ENCODE data around the gene PLXNA1.

PLXNA1 gene

DNA sequence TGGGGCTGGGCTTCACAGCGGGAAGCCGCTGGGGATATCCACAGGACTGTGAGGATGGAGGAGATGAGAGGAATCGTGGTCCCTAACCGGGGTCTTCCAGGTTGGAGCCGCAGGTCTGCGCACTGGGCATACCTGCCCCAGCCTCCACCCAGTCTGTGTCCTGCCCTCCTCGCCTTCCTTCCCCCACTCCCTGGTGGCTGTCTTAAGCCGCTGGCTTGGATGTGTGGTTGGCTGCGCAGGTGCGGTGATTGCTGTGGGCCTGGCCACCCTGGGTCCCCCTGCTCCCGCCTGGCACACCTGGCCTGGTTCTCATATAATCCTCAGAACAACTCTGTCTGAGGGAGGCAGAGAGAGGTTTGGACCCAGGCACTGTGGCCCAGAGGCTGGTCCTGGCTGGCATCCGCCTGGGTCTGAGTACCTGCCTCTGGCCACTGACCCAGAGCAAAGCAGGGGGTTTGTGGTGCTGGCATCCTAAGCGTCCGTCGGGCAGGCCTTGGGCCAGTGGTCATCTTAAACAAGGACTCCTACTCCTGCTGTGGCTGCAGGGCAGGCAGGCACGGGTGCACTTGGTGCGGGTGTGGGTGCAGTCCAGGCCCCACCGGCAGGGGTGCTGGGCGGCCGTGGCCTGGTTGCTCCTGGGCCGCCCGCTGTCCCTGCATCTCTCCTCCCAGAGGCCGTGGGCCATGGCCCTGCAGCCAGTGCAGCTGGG is 18.7 kb downstream of the PLXNA1 start:
- no peak for DNase-seq
- peaks cover 3 to 19% of the 10 kb centered on the region in 2 donors for H3K4me1 Mint-ChIP-seq
- ATAC-seq (replicated peaks), result no peak
- H3K27me3 Mint-ChIP-seq, result no peaks in the 10 kb centered on the region
- peaks cover 14 to 23% of the 10 kb centered on the region in 2 donors for H3K36me3 Mint-ChIP-seq
- H3K9me3 Mint-ChIP-seq, result no peaks in the 10 kb centered on the region
- H3K27ac Mint-ChIP-seq, result no peak overlapping the region
- H3K4me3 Mint-ChIP-seq, result no peak overlapping the region

DNA sequence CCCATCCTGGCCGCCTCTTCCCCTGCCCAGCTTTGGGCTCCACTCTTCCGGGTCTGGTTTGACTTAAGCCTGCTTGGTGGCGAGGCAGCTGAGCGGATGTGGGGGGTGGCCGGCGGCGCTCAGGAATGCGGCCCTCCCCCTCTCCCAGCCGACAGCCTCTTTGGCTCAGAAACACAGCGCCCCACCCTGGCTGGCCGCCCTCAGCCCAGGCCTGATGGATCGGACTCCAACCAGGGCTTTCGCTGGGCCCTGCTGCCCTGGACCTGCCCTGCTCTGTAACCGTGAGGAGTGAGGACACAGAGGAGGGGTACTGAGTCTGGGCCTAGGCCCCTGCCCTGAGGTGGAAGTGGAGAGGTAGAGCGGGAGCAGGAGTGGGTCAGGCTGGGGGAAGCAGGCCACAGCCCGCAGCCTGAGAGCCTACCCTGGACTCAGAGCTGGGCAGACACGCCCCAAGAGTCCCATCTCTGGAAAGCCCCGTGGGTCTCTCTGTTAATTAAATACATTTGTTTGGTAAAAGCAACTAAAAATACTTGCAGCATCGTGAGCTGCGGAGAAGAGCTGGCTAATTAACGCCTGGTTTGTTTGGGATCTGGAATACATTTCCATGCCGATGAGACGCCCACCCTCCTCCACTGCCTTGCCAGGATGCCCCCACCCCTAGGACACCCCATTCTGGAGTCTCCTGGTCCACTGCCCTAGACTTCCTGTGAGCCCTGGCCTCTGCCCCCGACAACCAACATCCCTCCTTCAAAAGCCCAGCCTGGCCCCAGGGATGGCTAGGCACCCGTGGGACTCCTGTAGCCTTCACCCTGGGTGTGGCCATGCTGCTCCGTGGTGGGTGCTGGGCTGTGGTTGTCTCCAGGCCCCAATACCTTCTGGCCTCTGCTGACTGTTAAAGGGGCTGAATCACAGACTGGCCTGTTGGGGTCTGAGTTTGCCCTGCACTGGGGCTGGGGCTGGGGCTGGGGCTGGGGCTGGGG is 19.6 kb downstream of the PLXNA1 start:
- no peak overlapping the region for H3K27ac Mint-ChIP-seq
- H3K36me3 Mint-ChIP-seq, result peaks cover 14 to 26% of the 10 kb centered on the region in 2 donors
- no peaks in the 10 kb centered on the region for H3K9me3 Mint-ChIP-seq
- no peak overlapping the region for H3K4me3 Mint-ChIP-seq
- DNase-seq (no peak), ATAC-seq (replicated peaks) (no peak)
- peaks cover 3 to 17% of the 10 kb centered on the region in 2 donors for H3K4me1 Mint-ChIP-seq
- no peaks in the 10 kb centered on the region for H3K27me3 Mint-ChIP-seq

GRCh38 chr3:127003175-127003555 is 20.2 kb downstream of the PLXNA1 start:
- H3K4me1 Mint-ChIP-seq, result peaks cover 3 to 10% of the 10 kb centered on the region in 2 donors
- no peaks in the 10 kb centered on the region for H3K9me3 Mint-ChIP-seq
- peaks cover 12 to 20% of the 10 kb centered on the region in 2 donors for H3K36me3 Mint-ChIP-seq
- H3K27ac Mint-ChIP-seq, result no peak overlapping the region
- DNase-seq (no peak), ATAC-seq (replicated peaks) (no peak)
- no peaks in the 10 kb centered on the region for H3K27me3 Mint-ChIP-seq
- H3K4me3 Mint-ChIP-seq, result no peak overlapping the region

DNA sequence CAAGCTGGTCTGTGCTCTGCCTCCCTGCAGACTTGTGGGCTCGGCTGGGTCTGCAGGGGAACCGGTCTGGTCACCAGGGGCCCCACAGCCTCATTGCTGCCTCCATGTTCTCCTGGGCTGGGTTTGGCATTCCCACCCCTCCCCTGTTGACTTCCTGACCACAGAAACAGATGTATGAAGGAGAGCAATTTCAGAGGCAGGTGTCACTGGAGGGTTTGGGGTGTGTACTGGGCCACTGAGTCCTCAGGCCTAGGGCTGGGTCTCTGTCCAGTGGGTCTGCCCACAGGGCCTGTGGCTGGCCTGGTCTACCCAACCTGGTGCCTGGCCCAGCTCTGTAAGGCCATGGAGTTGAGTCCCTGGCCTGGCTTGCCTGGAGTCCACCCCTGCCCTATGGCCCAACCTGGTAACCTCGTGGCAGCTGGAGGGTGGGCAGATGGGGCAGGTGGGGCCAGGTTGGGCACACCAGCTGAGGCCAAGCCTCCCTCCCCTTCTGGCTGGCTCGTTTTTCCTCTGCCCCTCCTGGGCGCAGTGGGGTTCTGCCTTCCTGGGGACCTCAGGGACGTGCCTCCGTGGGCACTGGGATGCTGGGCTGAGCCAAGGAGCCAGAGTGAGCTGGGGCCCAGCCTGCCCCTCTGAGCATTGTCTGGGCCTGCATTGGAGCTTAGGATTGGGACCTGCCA is 20.8 kb downstream of the PLXNA1 start:
- Mint-ChIP-seq H3K27me3 (no peaks in the 10 kb centered on the region), H3K4me3 (no peak overlapping the region), H3K27ac (peak overlapping the region; percentile 31), H3K9me3 (no peaks in the 10 kb centered on the region), H3K4me1 (peaks cover 3 to 9% of the 10 kb centered on the region in 2 donors), H3K36me3 (peaks cover 15 to 19% of the 10 kb centered on the region in 2 donors)
- no peak for ATAC-seq (replicated peaks)
- DNase-seq, result no peak

- H3K27me3 Mint-ChIP-seq, result no peaks in the 10 kb centered on the region
- no peak overlapping the region for H3K27ac Mint-ChIP-seq
- H3K4me3 Mint-ChIP-seq, result no peak overlapping the region
- H3K4me1 Mint-ChIP-seq, result peaks cover 3 to 9% of the 10 kb centered on the region in 2 donors
- H3K36me3 Mint-ChIP-seq, result peaks cover 15 to 22% of the 10 kb centered on the region in 2 donors
- no peaks in the 10 kb centered on the region for H3K9me3 Mint-ChIP-seq
- no peak for ATAC-seq (replicated peaks)
- DNase-seq, result no peak
Measured at GRCh38 chr3:127004641-127005397, 21.9 kb downstream of the PLXNA1 start.

DNA sequence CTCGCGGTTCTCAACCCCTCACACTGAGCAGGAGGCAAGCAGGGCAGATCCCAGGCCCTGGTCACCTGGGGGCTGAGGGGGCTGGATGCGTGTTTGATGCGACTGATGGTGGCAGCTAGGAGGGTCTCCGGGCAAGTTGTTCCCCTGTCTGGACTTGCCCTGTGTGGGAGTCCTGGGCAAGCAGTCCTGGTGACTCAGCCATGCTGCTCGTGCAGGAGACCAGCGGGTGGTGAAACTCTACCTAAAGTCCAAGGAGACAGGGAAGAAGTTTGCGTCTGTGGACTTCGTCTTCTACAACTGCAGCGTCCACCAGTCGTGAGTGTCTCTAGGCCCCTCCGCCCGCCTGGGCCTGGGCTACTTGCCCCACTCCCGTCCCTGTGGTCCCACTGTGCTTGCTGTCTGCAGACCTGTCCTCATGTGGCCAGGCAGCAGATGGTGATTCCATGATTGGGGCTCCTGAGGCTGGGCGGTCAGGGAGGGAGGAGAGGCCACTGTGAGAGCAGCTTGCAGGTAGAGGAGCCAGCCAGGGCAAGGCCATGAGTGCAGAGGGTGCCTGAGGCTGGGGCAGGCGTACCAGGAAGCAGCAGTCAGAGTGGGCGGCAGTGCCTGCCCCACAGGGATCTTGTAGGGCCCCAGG is 23.1 kb downstream of the PLXNA1 start:
- no peak overlapping the region for H3K4me3 Mint-ChIP-seq
- no peak overlapping the region for H3K27ac Mint-ChIP-seq
- H3K4me1 Mint-ChIP-seq, result peaks cover 3 to 9% of the 10 kb centered on the region in 2 donors
- DNase-seq (no peak), ATAC-seq (replicated peaks) (no peak)
- no peaks in the 10 kb centered on the region for H3K9me3 Mint-ChIP-seq
- H3K27me3 Mint-ChIP-seq, result no peaks in the 10 kb centered on the region
- peaks cover 15 to 22% of the 10 kb centered on the region in 2 donors for H3K36me3 Mint-ChIP-seq

- H3K36me3 Mint-ChIP-seq, result peaks cover 15 to 25% of the 10 kb centered on the region in 2 donors
- H3K4me1 Mint-ChIP-seq, result peaks cover 3 to 9% of the 10 kb centered on the region in 2 donors
- H3K4me3 Mint-ChIP-seq, result no peak overlapping the region
- H3K27me3 Mint-ChIP-seq, result no peaks in the 10 kb centered on the region
- ATAC-seq (replicated peaks) (no peak), DNase-seq (no peak)
- no peaks in the 10 kb centered on the region for H3K9me3 Mint-ChIP-seq
- no peak overlapping the region for H3K27ac Mint-ChIP-seq
Measured at GRCh38 chr3:127006781-127007436, 24.0 kb downstream of the PLXNA1 start.

DNA sequence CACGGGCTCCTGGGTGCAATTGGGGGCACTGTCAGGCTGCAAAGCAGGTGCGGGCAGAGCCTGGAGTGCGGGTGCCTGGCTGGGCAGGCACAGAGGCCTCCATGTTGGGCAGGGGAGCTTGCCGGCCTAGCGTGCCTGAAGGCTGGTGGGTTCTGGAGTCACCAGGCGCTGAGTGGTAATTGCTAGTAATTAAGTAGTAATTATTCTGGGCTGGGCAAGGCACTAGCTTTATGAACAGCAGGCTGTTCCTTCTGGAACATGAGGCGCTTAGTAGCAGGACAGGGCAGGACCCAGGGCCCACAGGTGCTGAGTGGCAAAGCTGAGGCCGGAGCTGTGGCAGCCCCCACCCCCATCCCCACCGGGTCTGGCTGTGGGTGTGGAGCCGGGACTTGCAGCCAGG is 25.3 kb downstream of the PLXNA1 start:
- Mint-ChIP-seq H3K27ac (no peak overlapping the region), H3K4me3 (no peak overlapping the region), H3K4me1 (no peaks in the 10 kb centered on the region), H3K9me3 (no peaks in the 10 kb centered on the region), H3K36me3 (peaks cover 15 to 30% of the 10 kb centered on the region in 2 donors), H3K27me3 (no peaks in the 10 kb centered on the region)
- DNase-seq (no peak), ATAC-seq (replicated peaks) (no peak)

GRCh38 chr3:127009531-127009930 is 26.6 kb downstream of the PLXNA1 start:
- ATAC-seq (replicated peaks) (no peak), DNase-seq (no peak)
- Mint-ChIP-seq H3K4me1 (peaks cover 5 to 9% of the 10 kb centered on the region in 2 donors), H3K9me3 (no peaks in the 10 kb centered on the region), H3K27ac (no peak overlapping the region), H3K4me3 (no peak overlapping the region), H3K36me3 (peaks cover 14 to 31% of the 10 kb centered on the region in 2 donors), H3K27me3 (no peaks in the 10 kb centered on the region)

DNA sequence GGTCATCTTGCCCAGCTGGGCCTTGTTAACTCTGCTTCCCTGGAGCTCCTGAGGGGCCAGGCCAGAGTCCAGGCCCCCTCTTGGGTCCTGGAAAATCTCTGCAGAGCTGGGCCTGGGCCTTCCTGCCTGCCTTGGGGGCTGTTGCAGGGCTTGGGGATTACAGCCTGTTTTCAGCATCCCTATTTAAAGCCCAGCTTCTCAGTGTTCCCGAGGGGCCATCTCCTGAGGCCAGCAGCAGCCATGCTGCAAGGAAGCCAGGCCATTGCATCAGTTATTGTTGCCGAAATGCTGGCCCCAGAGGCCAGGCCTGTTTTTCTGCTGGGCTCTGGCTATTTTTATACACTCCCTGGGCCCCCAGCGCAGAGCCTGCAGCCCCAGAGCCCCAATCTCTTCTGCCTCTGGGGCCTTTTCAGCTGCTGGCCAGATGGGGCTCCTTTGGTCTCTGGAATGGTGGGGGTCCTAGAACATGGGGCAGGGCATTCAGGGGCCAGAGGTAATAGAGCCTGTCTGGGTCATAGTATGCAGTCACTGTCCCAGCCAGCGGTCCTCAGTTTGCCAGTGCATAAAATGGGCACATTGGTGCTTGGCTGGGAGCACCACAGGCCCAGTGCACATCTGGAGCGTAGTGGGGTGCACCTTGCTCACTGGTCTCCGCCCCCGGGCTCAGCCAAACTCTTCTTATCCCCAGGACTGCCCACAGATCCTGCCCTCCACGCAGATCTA is 28.5 kb downstream of the PLXNA1 start:
- no peak overlapping the region for H3K4me3 Mint-ChIP-seq
- peaks cover 26 to 41% of the 10 kb centered on the region in 2 donors for H3K36me3 Mint-ChIP-seq
- no peak overlapping the region for H3K27ac Mint-ChIP-seq
- ATAC-seq (replicated peaks) (no peak), DNase-seq (no peak)
- H3K9me3 Mint-ChIP-seq, result no peaks in the 10 kb centered on the region
- peaks cover 18 to 23% of the 10 kb centered on the region in 2 donors for H3K4me1 Mint-ChIP-seq
- no peaks in the 10 kb centered on the region for H3K27me3 Mint-ChIP-seq

DNA sequence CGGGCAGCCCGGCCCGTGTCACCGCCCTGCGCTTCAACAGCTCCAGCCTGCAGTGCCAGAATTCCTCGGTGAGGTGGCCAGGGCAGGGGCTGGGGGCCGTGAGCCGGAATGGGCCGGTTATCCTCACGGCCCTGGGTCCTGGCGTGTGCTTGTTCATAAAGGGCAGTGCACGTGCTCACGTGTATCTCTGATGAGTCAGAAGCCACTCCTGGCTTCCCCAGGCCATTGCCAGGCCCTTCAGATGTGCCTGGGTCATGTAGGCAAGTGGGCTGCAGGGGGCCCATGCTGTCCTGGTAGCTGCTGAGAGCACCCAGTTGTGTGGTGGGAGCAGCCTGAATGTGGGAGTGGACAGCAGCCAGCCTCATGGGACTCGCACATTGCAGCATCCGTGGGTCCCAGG is 29.2 kb downstream of the PLXNA1 start:
- DNase-seq (no peak), ATAC-seq (replicated peaks) (no peak)
- H3K4me1 Mint-ChIP-seq, result peaks cover 18 to 23% of the 10 kb centered on the region in 2 donors
- H3K4me3 Mint-ChIP-seq, result no peak overlapping the region
- H3K27me3 Mint-ChIP-seq, result no peaks in the 10 kb centered on the region
- peaks cover 28 to 41% of the 10 kb centered on the region in 2 donors for H3K36me3 Mint-ChIP-seq
- H3K9me3 Mint-ChIP-seq, result no peaks in the 10 kb centered on the region
- no peak overlapping the region for H3K27ac Mint-ChIP-seq

GRCh38 chr3:127013181-127013580 is 30.3 kb downstream of the PLXNA1 start:
- Mint-ChIP-seq H3K4me1 (peaks cover 18 to 23% of the 10 kb centered on the region in 2 donors), H3K27me3 (no peaks in the 10 kb centered on the region), H3K27ac (no peak overlapping the region), H3K4me3 (no peak overlapping the region), H3K36me3 (peaks cover 37 to 42% of the 10 kb centered on the region in 2 donors), H3K9me3 (no peaks in the 10 kb centered on the region)
- no peak for ATAC-seq (replicated peaks)
- no peak for DNase-seq
